Brain microvascular endothelial cell (primary cell): Measurements from ENCODE around the gene C9orf50.

Source experiments
- DNase-seq: peaks from one replicate; pipeline ENCODE4 v3.0.0-alpha.2; 2020
- H3K27ac ChIP-seq: fragments of 250-450 bp; sonication (Bioruptor Pico); 2 replicates; pipeline ENCODE4 v1.5.1; 2020; ENCODE audit warnings: mild to moderate bottlenecking, moderate library complexity
- H3K27me3 ChIP-seq: fragments of 250-450 bp; sonication (Bioruptor Pico); replicated peaks from 2 replicates; pipeline ENCODE4 v1.5.1; 2020; ENCODE audit warnings: mild to moderate bottlenecking
- H3K36me3 ChIP-seq: fragments of 250-450 bp; sonication (Bioruptor Pico); replicated peaks from 2 replicates; pipeline ENCODE4 v1.5.1; 2020; ENCODE audit warnings: mild to moderate bottlenecking
- H3K4me3 ChIP-seq: 2 replicates; pipeline ENCODE4 v1.5.1; 2011; ENCODE audit warnings: low read depth, mild to moderate bottlenecking, control low read depth, low read length, moderate library complexity
- CTCF ChIP-seq: IDR thresholded peaks from 2 replicates; pipeline ENCODE4 v1.5.1; 2011; ENCODE audit warnings: low read depth, mild to moderate bottlenecking, moderate library complexity, low read length, control low read depth, inconsistent platforms; ENCODE audit errors: missing control alignments
- in situ Hi-C: cut with HindIII; loops from 2 replicates; pipeline ENCODE4 v1.10.0; 2017; ENCODE audit warnings: low sequenced_read_pairs, low pct_ligation_motif_present

C9orf50 gene

GRCh38 chr9:129656795-129657390, 36.0 kb upstream of the C9orf50 start:
- in situ Hi-C loops = no loop called here
- no peaks in the 10 kb centered on the region for H3K27me3 ChIP-seq

GRCh38 chr9:129655696-129656095, 34.8 kb upstream of the C9orf50 start:
- Histone ChIP-seq H3K27ac (no peak overlapping the region), H3K27me3 (no peaks in the 10 kb centered on the region), H3K36me3 (no peaks in the 10 kb centered on the region), H3K4me3 (no peak overlapping the region)
- no peak for DNase-seq
- in situ Hi-C loops = no loop called here
- TF ChIP-seq CTCF = no peak

More at GRCh38 chr9:129656795-129657390, 36.0 kb upstream of the C9orf50 start:
- Histone ChIP-seq H3K36me3 (no peaks in the 10 kb centered on the region), H3K27ac (no peak overlapping the region), H3K4me3 (no peak overlapping the region)
- TF ChIP-seq CTCF = no peak
- DNase-seq = peak; percentile 79

- TF ChIP-seq CTCF = no peak
- in situ Hi-C loops = no loop called here
- no peaks in the 10 kb centered on the region for H3K36me3 ChIP-seq
- H3K27ac ChIP-seq = no peak overlapping the region
- H3K4me3 ChIP-seq = no peak overlapping the region
- no peaks in the 10 kb centered on the region for H3K27me3 ChIP-seq
- no peak for DNase-seq
Measured at GRCh38 chr9:129655154-129655553, 34.3 kb upstream of the C9orf50 start.

GRCh38 chr9:129654554-129655040, 33.7 kb upstream of the C9orf50 start:
- H3K27ac ChIP-seq = no peak overlapping the region
- TF ChIP-seq CTCF = no peak
- no peak for DNase-seq
- no peaks in the 10 kb centered on the region for H3K36me3 ChIP-seq
- no peak overlapping the region for H3K4me3 ChIP-seq
- H3K27me3 ChIP-seq = no peaks in the 10 kb centered on the region
- in situ Hi-C loops = no loop called here

GRCh38 chr9:129653823-129654553, 33.1 kb upstream of the C9orf50 start:
- no peak overlapping the region for H3K4me3 ChIP-seq
- no peak for DNase-seq
- TF ChIP-seq CTCF = no peak
- no peak overlapping the region for H3K27ac ChIP-seq
- no peaks in the 10 kb centered on the region for H3K27me3 ChIP-seq
- no peaks in the 10 kb centered on the region for H3K36me3 ChIP-seq
- in situ Hi-C loops = no loop called here
